Kasumi-1 (cell line): Measurements from ENCODE around the gene TFDP2.
"Not testable (repeated sequence)": the region's sequence is repeated elsewhere in the genome, so short reads cannot be mapped to it uniquely, and the experiment has no call there.

Source experiments
- DNase-seq, 2 experiments: peaks; one replicate each; lab custom pipeline; 2025; lab: John Stamatoyannopoulos, UW

The TFDP2 gene

DNA sequence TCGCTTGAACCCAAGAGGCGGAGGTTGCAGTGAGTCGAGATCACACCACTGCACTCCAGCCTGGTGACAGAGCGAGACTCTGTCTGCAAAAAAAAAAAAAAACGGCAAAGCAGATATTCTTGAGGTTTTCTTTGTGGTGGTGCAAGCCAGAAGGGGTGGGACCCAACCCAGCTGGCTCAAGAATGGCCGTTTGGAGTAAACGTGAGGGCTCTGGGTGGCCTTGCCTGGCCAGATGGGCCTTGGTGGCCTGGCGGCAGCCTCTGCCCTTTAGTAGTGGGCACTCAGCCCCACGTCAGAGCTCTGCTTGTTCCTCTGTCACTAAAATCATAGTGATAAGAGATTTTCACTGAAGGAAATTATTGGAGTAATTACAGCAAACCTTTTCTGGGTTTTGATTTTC is 222.4 kb downstream of the TFDP2 start:
- DNase-seq = no peak

DNA sequence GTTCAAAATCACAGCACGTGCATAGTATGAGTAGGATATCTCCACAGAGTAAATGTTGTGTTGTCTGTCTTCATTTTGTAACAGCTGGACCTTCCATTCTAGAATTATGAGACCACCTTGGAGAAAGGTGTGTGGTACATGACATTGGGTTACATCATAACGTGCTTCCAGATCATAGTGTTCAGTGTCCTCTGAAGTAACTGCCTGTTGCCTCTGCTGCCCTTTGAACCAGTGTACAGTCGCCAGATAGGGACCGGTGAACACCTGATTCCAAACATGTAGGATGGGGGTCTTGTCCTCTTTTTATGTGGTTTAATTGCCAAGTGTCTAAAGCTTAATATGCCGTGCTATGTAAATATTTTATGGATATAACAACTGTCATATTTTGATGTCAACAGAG is 223.7 kb downstream of the TFDP2 start:
- DNase-seq = not testable (repeated sequence)

DNA sequence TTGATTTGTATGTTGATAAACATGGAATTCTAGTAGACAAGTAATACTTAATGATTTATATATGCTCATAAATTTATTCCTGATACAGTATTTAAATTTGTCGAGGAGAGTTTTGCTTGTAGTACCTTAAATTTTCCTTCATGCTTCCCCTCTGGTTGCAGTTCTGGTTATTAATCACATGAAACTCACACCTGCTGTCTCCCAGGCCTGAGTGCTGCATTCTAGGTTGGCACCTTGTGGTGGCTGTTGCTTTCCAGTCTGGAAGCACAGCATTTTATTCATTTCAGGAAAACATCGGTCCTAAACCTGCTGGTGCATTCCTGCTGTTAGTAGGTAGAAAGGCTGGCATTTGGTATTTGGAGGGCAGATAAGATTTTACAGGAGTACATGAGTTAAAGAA is 228.0 kb downstream of the TFDP2 start:
- DNase-seq = no peak

DNA sequence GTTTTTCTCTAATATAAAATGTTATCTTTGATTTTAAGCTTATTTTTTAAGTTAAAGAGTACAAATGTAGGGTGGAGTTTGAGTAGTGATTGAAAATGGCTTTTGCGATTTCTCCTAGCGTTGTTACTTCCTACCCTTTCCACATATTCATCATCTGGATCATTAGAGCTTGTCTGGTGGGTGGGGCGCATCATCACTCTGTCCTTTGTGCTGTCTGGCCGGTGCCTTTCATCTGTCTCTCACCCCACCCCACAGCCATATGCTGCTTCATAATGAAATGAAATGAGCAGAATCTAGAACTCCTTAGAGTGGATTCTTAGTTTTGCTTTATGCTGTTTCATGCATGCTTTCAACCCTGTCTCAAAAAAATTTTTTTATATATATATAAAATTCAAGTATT is 228.6 kb downstream of the TFDP2 start:
- DNase-seq = no peak

DNA sequence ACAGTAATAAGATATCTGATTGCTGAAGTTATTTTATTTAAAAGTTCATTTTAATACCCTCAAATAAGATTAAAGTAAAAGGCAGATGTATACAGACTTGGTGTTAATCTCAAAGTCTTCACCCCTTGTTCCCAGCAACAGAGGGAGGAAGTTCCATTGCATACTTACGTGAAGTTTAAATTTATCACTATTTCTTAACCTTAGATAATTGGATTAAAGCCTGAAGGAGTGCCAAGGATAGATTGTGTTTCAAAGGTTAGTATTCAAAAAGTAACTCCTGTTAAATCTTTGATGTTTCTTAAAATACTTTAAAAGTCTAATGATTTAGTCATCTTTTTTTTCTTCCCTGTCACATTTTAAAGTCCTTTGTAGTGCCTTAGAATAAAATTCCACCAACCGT is 233.6 kb downstream of the TFDP2 start:
- no peak for DNase-seq

DNA sequence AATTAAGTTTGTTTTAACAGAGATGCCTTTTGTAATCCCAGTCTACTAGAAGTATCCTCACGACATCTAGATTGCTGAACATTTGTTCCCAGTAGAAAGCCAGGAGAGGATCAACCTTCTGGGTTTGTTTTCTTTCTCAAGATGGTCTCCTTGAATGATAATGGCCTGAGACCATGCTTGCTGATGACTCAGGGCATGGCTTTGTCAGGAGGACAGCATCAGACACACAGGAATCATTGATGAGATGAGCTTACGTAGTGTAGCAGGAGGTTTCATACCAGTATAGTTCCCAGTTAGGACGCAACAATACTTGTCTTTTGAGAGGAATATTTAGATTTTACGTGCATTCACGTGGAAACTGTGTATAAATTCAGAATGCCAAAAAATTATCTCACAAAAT is 234.3 kb downstream of the TFDP2 start:
- no peak for DNase-seq

DNA sequence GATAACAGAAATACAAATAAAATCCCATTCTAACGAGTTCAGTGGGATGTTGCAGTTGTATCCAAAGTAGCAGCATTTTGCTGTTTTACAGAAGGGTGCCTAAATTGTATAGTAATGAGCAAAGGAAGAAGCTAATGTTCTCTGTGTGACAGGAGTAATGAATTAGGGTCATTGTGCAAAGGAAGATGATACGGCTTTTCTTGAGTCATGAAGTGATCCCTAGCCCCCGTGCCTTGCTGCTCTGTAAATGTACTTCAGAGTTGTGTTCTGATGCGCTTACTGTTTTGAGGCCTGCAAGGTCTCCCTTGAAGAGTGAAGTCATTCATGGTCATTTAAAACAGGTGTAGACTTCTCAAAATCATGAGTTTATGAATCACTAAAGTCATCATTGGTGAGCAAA is 235.0 kb downstream of the TFDP2 start:
- DNase-seq = no peak

DNA sequence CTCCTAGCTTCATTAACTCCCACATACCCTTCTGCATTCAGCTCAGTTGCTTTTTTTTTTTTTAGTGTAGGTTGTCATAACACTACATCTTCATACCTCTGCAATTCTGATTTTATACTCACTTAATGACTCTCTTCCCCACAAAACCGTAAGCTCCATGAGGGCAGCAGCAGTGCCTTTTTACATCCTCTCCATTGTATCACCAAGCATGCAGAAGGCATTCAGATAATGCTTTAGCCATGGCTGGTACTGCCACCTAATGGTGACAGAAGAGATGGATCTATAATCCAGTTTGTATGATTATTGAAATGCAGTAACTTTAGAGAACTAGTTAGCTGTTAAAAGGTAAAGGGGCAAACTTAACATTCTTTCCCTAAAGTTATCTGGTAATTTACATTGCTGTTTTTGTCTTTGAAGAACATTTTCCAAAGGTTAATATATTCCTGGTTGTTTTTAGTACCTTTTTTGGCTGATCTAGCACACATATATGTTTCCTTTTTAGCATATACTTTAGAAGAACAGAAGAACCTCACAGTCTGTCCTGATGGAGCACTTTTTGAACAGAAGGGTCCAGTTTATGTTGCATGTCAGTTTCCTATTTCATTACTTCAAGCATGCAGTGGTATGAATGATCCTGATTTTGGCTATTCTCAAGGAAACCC is 236.1 kb downstream of the TFDP2 start:
- peak; percentile 75 to 79 for DNase-seq

DNA sequence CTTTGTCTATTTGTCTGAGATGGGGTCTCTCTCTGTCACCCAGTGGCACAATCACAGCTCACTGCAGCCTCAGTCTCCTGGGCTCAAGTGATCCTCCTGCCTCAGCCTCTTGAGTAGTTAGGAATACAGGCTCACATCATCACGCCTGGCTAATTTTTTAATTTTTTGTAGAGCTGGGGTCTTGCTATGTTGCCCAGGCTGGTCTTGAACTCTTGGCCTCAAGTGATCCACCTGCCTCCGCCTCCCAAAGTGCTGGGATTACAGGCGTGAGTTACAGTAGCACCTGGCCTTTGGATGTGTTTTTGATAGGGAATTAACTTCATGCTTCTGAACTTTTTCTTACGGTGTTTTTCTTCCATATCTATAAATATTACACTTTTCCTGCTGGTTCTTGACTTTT is 239.4 kb downstream of the TFDP2 start:
- DNase-seq = not testable (repeated sequence)

DNA sequence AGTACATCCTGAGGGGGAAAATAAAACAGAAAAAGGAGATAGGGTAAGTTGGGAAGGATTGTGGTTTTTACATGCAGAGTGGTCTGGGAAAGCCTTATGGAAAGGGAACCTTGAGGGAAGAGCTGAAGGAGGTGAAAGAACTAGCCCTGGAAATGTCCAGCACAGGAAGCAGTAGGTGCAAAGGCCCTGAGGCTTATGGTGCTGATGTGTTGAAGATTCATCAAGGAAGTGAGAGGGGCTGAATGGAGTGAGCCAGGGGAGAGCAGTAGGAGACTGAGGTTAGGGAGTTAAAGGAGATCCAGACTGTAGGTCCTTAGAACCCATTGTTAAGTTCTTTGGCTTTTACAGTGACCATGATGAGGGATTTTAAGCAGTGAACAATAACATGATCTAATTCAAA is 239.9 kb downstream of the TFDP2 start:
- no peak for DNase-seq

DNA sequence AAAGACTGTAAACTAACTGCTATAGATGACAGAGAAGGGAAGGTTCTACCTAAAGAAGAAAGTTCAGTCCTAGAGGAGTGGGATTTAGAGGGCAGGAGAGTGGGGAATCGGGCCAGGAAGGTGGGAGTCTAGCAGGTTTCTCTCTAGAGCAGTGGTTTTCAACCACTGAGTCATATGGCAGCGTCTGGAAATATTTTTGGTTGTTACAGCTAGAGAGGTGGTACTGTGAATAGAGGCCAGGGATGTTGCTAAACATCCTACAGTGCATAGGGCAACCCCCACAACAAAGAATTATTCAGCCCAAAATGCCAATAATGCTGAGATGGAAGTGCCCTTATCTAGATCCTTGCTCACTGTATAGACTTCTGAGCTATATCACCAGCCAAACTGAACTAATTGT is 244.2 kb downstream of the TFDP2 start:
- peak; percentile 13 to 18 for DNase-seq

DNA sequence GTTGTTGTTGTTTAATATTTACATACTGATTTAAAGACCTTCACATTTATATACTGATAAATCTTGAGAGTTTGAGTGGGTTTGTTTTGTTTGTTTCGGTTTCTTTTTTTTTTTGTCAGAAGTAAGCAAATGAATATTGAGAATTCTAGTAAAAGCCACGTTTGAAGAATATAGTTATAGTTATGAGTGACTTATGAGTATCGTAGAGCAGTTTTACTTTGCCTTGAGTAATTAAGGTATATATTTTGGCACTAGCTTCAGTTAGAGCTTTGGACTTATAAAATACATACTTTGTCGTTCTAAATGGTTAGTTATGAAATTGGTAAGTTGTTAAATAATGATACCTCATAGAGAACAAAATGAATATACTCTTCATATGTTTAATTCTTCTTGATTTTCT is 245.1 kb downstream of the TFDP2 start:
- DNase-seq = no peak

DNA sequence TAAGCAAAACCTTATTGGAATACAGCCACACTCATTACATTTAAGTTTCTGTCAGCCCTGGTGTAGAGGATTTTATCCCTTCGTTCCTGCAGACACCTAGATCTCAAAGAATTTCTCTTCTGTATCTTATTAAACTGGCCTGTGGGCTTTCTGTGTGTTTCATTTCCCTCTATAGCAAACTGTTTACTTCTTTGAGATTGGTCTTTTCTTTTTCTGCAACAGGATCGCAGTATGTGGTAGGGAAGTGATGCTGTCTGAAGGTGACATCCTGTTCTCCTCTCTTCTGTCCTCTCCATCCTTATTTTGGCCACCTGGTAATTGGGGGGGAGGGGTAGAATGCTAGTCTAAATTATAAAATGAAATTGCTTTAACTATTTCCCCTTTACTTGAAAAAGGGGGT is 247.4 kb downstream of the TFDP2 start:
- no peak for DNase-seq

DNA sequence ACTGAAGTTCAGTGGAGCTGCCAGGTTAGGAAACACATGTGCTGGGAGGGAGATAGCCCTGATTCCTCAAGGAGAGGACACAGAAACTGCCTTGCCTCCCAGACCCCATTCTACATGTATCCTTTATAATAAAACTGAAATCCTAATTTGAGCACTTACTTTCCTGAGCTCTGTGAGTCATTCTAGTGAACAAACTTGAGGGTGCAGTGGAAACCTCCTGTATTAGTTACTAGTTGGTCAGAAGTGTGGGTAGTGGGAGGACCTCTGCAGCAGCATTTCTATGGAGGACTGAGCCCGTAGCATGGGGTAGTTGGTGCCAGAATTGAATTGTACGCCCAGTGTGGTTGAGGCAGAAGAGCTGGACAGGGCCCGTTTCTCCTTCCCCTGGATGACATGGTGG is 249.0 kb downstream of the TFDP2 start:
- DNase-seq = no peak

DNA sequence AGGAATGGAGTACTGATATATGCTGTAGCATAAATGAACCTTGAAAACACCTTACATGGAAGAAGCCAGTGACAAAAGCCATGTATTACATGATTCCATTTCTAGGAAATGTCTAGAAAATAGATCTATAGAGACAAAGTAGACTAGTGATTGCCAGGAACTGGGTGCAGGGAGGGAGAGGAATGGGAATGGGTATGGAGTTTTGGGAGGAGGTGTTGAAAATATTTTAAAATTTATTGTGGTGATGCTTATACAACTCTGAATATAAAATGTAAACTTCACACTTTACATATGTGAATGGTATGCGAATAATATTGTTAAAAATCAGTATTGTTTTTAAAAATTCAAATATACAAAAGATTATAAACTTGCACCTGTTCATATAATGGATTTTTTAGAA is 250.4 kb downstream of the TFDP2 start:
- no peak for DNase-seq

DNA sequence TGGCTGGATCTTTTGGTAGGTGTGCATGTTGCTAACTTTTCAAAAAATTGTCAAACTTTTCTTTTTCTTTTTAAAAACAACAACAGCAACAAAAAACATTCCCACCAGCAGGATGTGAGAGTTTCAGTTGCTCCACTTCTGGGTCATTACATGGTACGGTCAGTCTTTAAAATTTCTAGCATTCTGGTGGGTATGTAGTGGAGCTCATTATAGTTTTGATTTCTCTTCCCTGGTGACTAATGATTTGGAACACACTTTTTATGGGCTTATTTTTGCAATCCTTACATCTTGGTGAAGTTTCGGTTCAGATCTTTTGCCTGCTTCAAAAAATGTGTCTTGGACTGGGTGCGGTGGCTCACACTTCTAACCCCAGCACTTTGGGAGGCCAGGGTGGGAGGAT is 253.6 kb downstream of the TFDP2 start:
- DNase-seq = no peak

DNA sequence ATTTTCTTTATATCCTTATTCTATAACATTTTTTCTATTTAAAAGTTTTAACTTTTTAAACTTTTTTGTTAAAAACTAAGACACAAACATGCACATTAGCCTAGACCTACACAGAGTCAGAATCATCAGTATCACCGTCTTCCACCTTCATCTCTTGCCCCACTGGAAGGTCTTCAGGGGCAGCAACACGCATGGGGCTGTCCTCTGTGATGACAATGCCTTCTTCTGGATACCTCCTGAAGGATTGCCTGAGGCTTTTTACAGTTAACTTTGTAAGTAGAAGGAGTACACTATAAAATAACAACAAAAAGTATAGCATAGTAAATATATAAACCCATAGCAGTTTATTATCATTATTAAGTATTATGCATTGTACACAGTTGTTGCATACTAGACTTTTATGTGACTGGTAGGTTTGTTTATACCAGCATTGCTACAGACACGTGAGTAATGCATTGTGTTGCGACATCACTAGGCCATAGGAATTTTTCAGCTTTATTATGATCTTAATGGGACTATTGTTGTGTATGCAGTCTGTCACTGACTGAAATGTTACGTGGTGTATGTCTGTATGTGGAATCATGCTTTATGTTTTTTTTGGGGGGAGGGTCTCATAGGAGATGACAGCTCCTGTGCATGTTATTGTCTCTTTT is 254.7 kb downstream of the TFDP2 start:
- no peak for DNase-seq
